Uterus (tissue), 4 donors: ENCODE results near the gene NOX4. TPM values are rescaled to one million over a fixed set of nuclear protein-coding genes. Genes with fewer than 3 reads are reported as not detected.
"Not testable (repeated sequence)": the region's sequence is repeated elsewhere in the genome, so short reads cannot be mapped to it uniquely, and the experiment has no call there.

ENCODE experiments used
- DNase-seq, 2 donors: peaks; one replicate each; pipeline ENCODE4 v3.0.0-alpha.2; 2019 to 2020
- H3K27ac ChIP-seq, 2 donors: fragments of 200-600 bp; sonication (generic); 1 replicate in 1 of 2; 2 replicates in 1 of 2; pipeline ENCODE4 v1.5.1; 2016 to 2018
- H3K27me3 ChIP-seq, 2 donors: fragments of 200-600 bp; sonication (generic); one replicate each; pipeline ENCODE4 v1.5.1; 2018 to 2019; ENCODE audit warnings: control low read depth in 1 of 2
- H3K36me3 ChIP-seq, 2 donors: fragments of 200-600 bp; sonication (generic); one replicate each; pipeline ENCODE4 v1.5.1; 2019; ENCODE audit warnings: control low read depth in 1 of 2
- H3K4me1 ChIP-seq, 2 donors: fragments of 200-600 bp; sonication (generic); one replicate each; pipeline ENCODE4 v1.5.1; 2018 to 2019; ENCODE audit warnings: control low read depth in 1 of 2
- H3K4me3 ChIP-seq, 2 donors: fragments of 200-600 bp; sonication (generic); 1 replicate in 1 of 2; 2 replicates in 1 of 2; pipeline ENCODE4 v1.5.1; 2018 to 2019; ENCODE audit warnings: mild to moderate bottlenecking in 1 of 2
- H3K9me3 ChIP-seq, 2 donors: fragments of 200-600 bp; sonication (generic); one replicate each; pipeline ENCODE4 v1.5.1; 2019; ENCODE audit warnings: control low read depth in 1 of 2
- CTCF ChIP-seq, 4 experiments: fragments of 200-600 bp in 2 of 4; fragments of 450-650 bp in 2 of 4; sonication (generic) in 2 of 4; IDR thresholded peaks; one replicate each; pipeline ENCODE4 v1.5.1; 2016 to 2019; ENCODE audit warnings: antibody characterized with exemption in 4 of 4, mild to moderate bottlenecking in 2 of 4, moderate library complexity in 1 of 4
- POLR2A ChIP-seq, 2 donors: fragments of 450-650 bp; IDR thresholded peaks; one replicate each; pipeline ENCODE4 v1.6.1; 2016; ENCODE audit warnings: antibody characterized with exemption in 2 of 2, mild to moderate bottlenecking in 1 of 2, moderate library complexity in 1 of 2
- intact Hi-C: fragments of 100-400 bp; cut with DNase I; formaldehyde crosslinking; loops from one replicate; pipeline ENCODE4 v1.15.1; 2023; ENCODE audit warnings: low total_unique reads
- total RNA-seq, 4 donors: library from RNA; depleted of rRNA in 3 of 4; stranded (reverse); fragments of >200 nt in 3 of 4; gene quantifications; one replicate each; pipeline versions ENCODE4 v1.1.0 to v1.2.4, GENCODE V29; 2014 to 2023
- donor health status: DM: yes; HTN: yes; CAD: no.

The NOX4 gene
- total RNA-seq, 4 donors from 2014 or later: 12.3 to 58.4 (median 27.9) TPM

- no peaks in the 10 kb centered on the region for H3K9me3 ChIP-seq
- H3K27me3 ChIP-seq: no peaks in the 10 kb centered on the region
- H3K4me1 ChIP-seq: no peaks in the 10 kb centered on the region
- no peak overlapping the region for H3K27ac ChIP-seq
- TF ChIP-seq CTCF (IDR thresholded peaks at IDR 0.05) (no peak), POLR2A (IDR thresholded peaks at IDR 0.05) (no peak)
- no peaks in the 10 kb centered on the region for H3K36me3 ChIP-seq
- intact Hi-C loops: no loop called here
- no peak overlapping the region for H3K4me3 ChIP-seq
- DNase-seq: no peak
Observed at GRCh38 chr11:89436071-89436470, 55.1 kb downstream of the NOX4 start.

DNA sequence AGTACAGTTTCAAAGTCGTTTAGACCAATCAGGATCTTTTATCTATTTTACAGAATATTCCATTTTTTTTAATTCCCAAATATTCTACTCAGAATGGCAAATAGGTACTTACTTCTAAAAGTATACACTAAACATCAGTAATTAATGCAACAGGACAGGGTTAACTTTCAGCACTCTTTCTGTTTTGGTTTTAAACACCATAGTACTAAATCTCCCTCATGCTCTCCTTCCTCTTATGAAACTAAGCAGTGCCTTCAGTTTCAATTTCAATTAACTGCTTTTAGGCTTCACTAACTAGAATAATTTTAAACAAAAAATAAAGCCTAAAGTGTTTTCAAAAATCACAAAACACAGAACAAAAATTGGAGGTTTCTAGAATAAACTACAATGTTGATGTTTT lies 57.9 kb downstream of the NOX4 start:
- no peak for DNase-seq
- no peaks in the 10 kb centered on the region for H3K9me3 ChIP-seq
- TF ChIP-seq CTCF (IDR thresholded peaks at IDR 0.05) (no peak), POLR2A (IDR thresholded peaks at IDR 0.05) (no peak)
- intact Hi-C loops: no loop called here
- H3K4me1 ChIP-seq: no peaks in the 10 kb centered on the region
- no peak overlapping the region for H3K4me3 ChIP-seq
- H3K36me3 ChIP-seq: no peaks in the 10 kb centered on the region
- no peaks in the 10 kb centered on the region for H3K27me3 ChIP-seq
- H3K27ac ChIP-seq: no peak overlapping the region

- not testable (repeated sequence) for H3K9me3 ChIP-seq
Observed at GRCh38 chr11:89432182-89432581, 59.0 kb downstream of the NOX4 start.

DNA sequence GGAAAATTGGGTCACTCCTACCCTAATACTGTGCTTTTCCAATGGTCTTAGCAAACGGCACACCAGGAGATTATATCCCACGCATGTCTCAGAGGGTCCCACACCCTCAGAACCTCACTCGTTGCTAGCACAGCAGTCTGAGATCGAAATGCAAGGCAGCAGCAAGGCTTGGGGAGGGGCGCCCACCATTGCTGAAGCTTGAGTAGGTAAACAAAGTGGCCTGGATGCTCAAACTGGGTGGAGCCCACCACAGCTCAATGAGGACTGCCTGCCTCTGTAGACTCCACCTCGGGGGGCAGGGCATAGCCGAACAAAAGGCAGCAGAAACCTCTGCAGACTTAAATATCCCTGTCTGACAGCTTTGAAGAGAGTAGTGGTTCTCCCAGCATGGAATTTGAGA lies 64.7 kb downstream of the NOX4 start:
- DNase-seq, H3K4me3 ChIP-seq, intact Hi-C loops, H3K27me3 ChIP-seq, H3K36me3 ChIP-seq, H3K9me3 ChIP-seq, H3K4me1 ChIP-seq, H3K27ac ChIP-seq: not testable (repeated sequence)

More at GRCh38 chr11:89432182-89432581, 59.0 kb downstream of the NOX4 start:
- H3K4me3 ChIP-seq, DNase-seq, H3K4me1 ChIP-seq, intact Hi-C loops, H3K36me3 ChIP-seq, H3K27me3 ChIP-seq, H3K27ac ChIP-seq: not testable (repeated sequence)

- TF ChIP-seq CTCF (IDR thresholded peaks at IDR 0.05): no peak
- no peak for TF ChIP-seq POLR2A (IDR thresholded peaks at IDR 0.05)
- intact Hi-C loops: no loop called here
Observed at GRCh38 chr11:89421718-89422117, 69.5 kb downstream of the NOX4 start.

DNA sequence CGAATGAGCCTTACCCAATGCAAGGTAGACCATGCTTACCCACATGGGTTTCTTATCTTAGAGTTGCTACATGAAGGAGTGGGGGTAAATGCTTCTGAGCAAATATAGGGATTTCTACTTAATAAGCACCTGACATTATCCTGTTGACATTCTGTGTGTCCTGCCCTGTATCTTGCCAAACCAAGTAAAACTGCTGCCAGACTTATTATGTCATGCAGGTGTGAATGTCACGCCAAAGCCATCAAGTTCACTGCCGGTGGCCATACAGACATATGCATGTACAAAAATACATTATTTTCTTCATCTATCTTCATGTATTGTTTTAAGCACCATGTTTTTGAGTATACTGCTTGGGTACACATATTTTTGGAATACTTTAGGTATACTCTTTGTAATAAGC lies 70.2 kb downstream of the NOX4 start:
- no peaks in the 10 kb centered on the region for H3K4me1 ChIP-seq

More at GRCh38 chr11:89421718-89422117, 69.5 kb downstream of the NOX4 start:
- no peaks in the 10 kb centered on the region for H3K4me1 ChIP-seq
- H3K9me3 ChIP-seq: no peaks in the 10 kb centered on the region
- H3K36me3 ChIP-seq: no peaks in the 10 kb centered on the region
- no peak for DNase-seq
- H3K27me3 ChIP-seq: no peaks in the 10 kb centered on the region
- H3K27ac ChIP-seq: no peak overlapping the region
- no peak overlapping the region for H3K4me3 ChIP-seq

More for the DNA sequence above, 70.2 kb downstream of the NOX4 start:
- Histone ChIP-seq H3K27me3 (no peaks in the 10 kb centered on the region), H3K27ac (no peak overlapping the region), H3K4me3 (no peak overlapping the region), H3K9me3 (no peaks in the 10 kb centered on the region), H3K36me3 (no peaks in the 10 kb centered on the region)
- TF ChIP-seq CTCF (IDR thresholded peaks at IDR 0.05): no peak
- TF ChIP-seq POLR2A (IDR thresholded peaks at IDR 0.05): no peak
- intact Hi-C loops: no loop called here
- no peak for DNase-seq
